IMR-90 (cell line): ENCODE results near the gene ZNF780B. TPM values are rescaled to one million over a fixed set of nuclear protein-coding genes. Genes with fewer than 3 reads are reported as not detected.

ENCODE experiments used
- ATAC-seq: fragments of 200-7000 bp; cut with Tn5 transposase; 2 replicates; pipeline ENCODE4 v1.9.1; 2020; ENCODE audit warnings: low read depth, mild to moderate bottlenecking, moderate library complexity
- BruUV-seq: library from RNA; stranded (reverse); fragments of 400-500 nt; replicated peaks from 2 replicates; lab custom pipeline; 2021; lab: Mats Ljungman, UMichigan
- CTCF ChIA-PET: fragments of 300-600 bp; formaldehyde crosslinking; extraction: SDS; loops from one replicate; lab custom pipeline; 2021; ENCODE audit warnings: antibody characterized with exemption; lab: Yijun Ruan, JAX
- POLR2A ChIA-PET: fragments of 300-600 bp; sonication (Branson Sonifier 250); formaldehyde crosslinking; loops from one replicate; lab custom pipeline; 2022; ENCODE audit warnings: antibody characterized with exemption; ENCODE audit not compliant: unreplicated experiment; lab: Charles Lee
- DNase-seq: peaks from one replicate; pipeline ENCODE4 v3.0.0; 2013
- H2AFZ ChIP-seq: replicated peaks from 2 replicates; pipeline ENCODE3; 2013; ENCODE audit warnings: low read length, mild to moderate bottlenecking; ENCODE audit not compliant: poor library complexity
- H2AK5ac ChIP-seq: 2 replicates; pipeline ENCODE4 v1.6.1; 2013; ENCODE audit warnings: low read depth, low read length, inconsistent platforms
- H2AK9ac ChIP-seq: replicated peaks from 2 replicates; pipeline ENCODE3; 2013; ENCODE audit warnings: mild to moderate bottlenecking, low read depth, low read length, moderate library complexity; ENCODE audit not compliant: poor library complexity
- H2BK120ac ChIP-seq: 2 replicates; pipeline ENCODE4 v1.6.1; 2013; ENCODE audit warnings: low read depth, low read length, inconsistent platforms
- H2BK15ac ChIP-seq: 3 replicates; pipeline ENCODE4 v1.6.1; 2013; ENCODE audit warnings: low read depth, low read length, inconsistent platforms
- H2BK20ac ChIP-seq: 2 replicates; pipeline ENCODE4 v1.6.1; 2013; ENCODE audit warnings: low read depth, mild to moderate bottlenecking, inconsistent platforms, low read length, moderate library complexity
- H2BK5ac ChIP-seq: 2 replicates; pipeline ENCODE4 v1.6.1; 2013; ENCODE audit warnings: mild to moderate bottlenecking, low read depth, low read length, inconsistent platforms; ENCODE audit not compliant: poor library complexity, severe bottlenecking
- H3K14ac ChIP-seq: replicated peaks from 2 replicates; pipeline ENCODE4 v1.6.1; 2013; ENCODE audit warnings: low read depth, low read length, inconsistent platforms
- H3K18ac ChIP-seq: 2 replicates; pipeline ENCODE4 v1.6.1; 2013; ENCODE audit warnings: low read depth, low read length, control low read depth
- H3K23ac ChIP-seq: 2 replicates; pipeline ENCODE4 v1.6.1; 2013; ENCODE audit warnings: low read depth, low read length, inconsistent platforms
- H3K27ac ChIP-seq: 2 replicates; pipeline ENCODE4 v1.5.1; 2013; ENCODE audit warnings: mild to moderate bottlenecking, control low read depth, low read length; ENCODE audit not compliant: insufficient read depth
- H3K27me3 ChIP-seq: 2 replicates; pipeline ENCODE4 v1.6.1; 2013; ENCODE audit warnings: low read length; ENCODE audit not compliant: control insufficient read depth, insufficient read depth
- H3K36me3 ChIP-seq: 2 replicates; pipeline ENCODE4 v1.6.1; 2013; ENCODE audit warnings: low read length, mixed read lengths; ENCODE audit not compliant: control insufficient read depth, insufficient read depth
- H3K4ac ChIP-seq: 2 replicates; pipeline ENCODE4 v1.6.1; 2013; ENCODE audit warnings: low read depth, low read length, inconsistent platforms
- H3K4me1 ChIP-seq: 2 replicates; pipeline ENCODE4 v1.6.1; 2013; ENCODE audit warnings: low read length, mixed read lengths; ENCODE audit not compliant: control insufficient read depth, insufficient read depth
- H3K4me2 ChIP-seq: 2 replicates; pipeline ENCODE4 v1.6.1; 2013; ENCODE audit warnings: low read depth, mild to moderate bottlenecking, control low read depth, low read length, moderate library complexity
- H3K4me3 ChIP-seq: 2 replicates; pipeline ENCODE4 v1.5.1; 2013; ENCODE audit warnings: low read depth, mild to moderate bottlenecking, control low read depth, low read length, moderate library complexity; ENCODE audit not compliant: insufficient read depth
- H3K56ac ChIP-seq: 2 replicates; pipeline ENCODE4 v1.6.1; 2013; ENCODE audit warnings: low read length, inconsistent platforms; ENCODE audit not compliant: insufficient read depth; ENCODE audit errors: extremely low read depth
- H3K79me1 ChIP-seq, 2 experiments: 2 replicates each; pipeline ENCODE4 v1.6.1; 2013; ENCODE audit warnings: low read length in 2 of 2, inconsistent platforms in 1 of 2, low read depth in 1 of 2
- H3K9ac ChIP-seq: 2 replicates; pipeline ENCODE4 v1.6.1; 2013; ENCODE audit warnings: low read depth, low read length, control low read depth
- H3K9me1 ChIP-seq: 2 replicates; pipeline ENCODE4 v1.6.1; 2013; ENCODE audit warnings: low read length, inconsistent platforms; ENCODE audit not compliant: insufficient read depth
- H3K9me3 ChIP-seq: 2 replicates; pipeline ENCODE4 v1.6.1; 2013; ENCODE audit warnings: low read length; ENCODE audit not compliant: control insufficient read depth, insufficient read depth
- H4K20me1 ChIP-seq: 2 replicates; pipeline ENCODE4 v1.6.1; 2013; ENCODE audit warnings: low read length, inconsistent platforms; ENCODE audit not compliant: insufficient read depth
- H4K5ac ChIP-seq: 2 replicates; pipeline ENCODE4 v1.6.1; 2013; ENCODE audit warnings: mild to moderate bottlenecking, low read depth, low read length, control low read depth
- H4K8ac ChIP-seq, 2 experiments: 2 replicates each; pipeline ENCODE4 v1.6.1; 2013; ENCODE audit warnings: low read depth in 2 of 2, low read length in 2 of 2, control low read depth in 1 of 2, inconsistent platforms in 1 of 2
- H4K91ac ChIP-seq: 2 replicates; pipeline ENCODE4 v1.6.1; 2013; ENCODE audit warnings: low read depth, low read length, inconsistent platforms; ENCODE audit not compliant: insufficient read depth
- RAD21 ChIP-seq: IDR thresholded peaks from 2 replicates; pipeline ENCODE4 v1.6.1; 2012; ENCODE audit warnings: low read length, improper control_type of control experiment
- WGBS, 2 experiments: methylation state at CpG; one replicate each; pipeline versions ENCODE4 v1.1.5 to v1.1.7; 2013; ENCODE audit warnings: missing lambda C conversion rate in 2 of 2; ENCODE audit not compliant: insufficient read length in 1 of 2; ENCODE audit errors: extremely low coverage in 2 of 2; 5-methylcytosine and 5-hydroxymethylcytosine counted together
- dilution Hi-C: fragments of 300-500 bp; cut with HindIII; formaldehyde crosslinking; loops from one replicate; pipeline ENCODE4 v1.14.3; 2018; ENCODE audit warnings: low sequenced_read_pairs; ENCODE audit not compliant: unreplicated experiment
- in situ Hi-C: fragments of 300-500 bp; cut with MboI; formaldehyde crosslinking; loops from 3 replicates; pipeline ENCODE4 v1.14.3; 2019; ENCODE audit warnings: low sequenced_read_pairs, inconsistent platforms, mixed read lengths
- intact Hi-C: fragments of 100-400 bp; cut with micrococcal nuclease; formaldehyde crosslinking; loops from 2 replicates; pipeline ENCODE4 v1.10.0; 2022
- polyA plus RNA-seq, 3 experiments: library from polyadenylated mRNA; depleted of rRNA; stranded (reverse); fragments of >200 nt; gene quantifications; 2 replicates each; pipeline ENCODE4 v1.2.3, GENCODE V29; 2012; ENCODE audit warnings: low replicate concordance in 1 of 3
- total RNA-seq: library from RNA; depleted of rRNA; stranded (reverse); fragments of >200 nt; gene quantifications from 2 replicates; pipeline ENCODE4 v1.2.3, GENCODE V29; 2012

Gene ZNF780B
- total and polyA plus RNA-seq, 2 of the 4 experiments (the other 2 are of a cell fraction) = 3.7 to 19.9 TPM

- 20% methylated on average over 1 of the region's 3 CpGs; no CpG with 5 or more reads in 1 of the 2 experiments for WGBS, 2 experiments
- Histone ChIP-seq H3K36me3 (no peaks in the 10 kb centered on the region), H3K23ac (no peak overlapping the region), H3K4me2 (no peak overlapping the region), H3K9me1 (no peaks in the 10 kb centered on the region), H2AK5ac (no peak overlapping the region), H3K4me1 (no peaks in the 10 kb centered on the region), H4K5ac (no peak overlapping the region), H3K9me3 (peaks cover 45% of the 10 kb centered on the region), H3K56ac (no peak overlapping the region), H4K91ac (no peak overlapping the region), H3K4ac (no peak overlapping the region), H2AFZ (no peak overlapping the region), H3K79me1 (no peaks in the 10 kb centered on the region), H3K27me3 (no peaks in the 10 kb centered on the region), H2BK15ac (no peak overlapping the region), H2BK20ac (no peak overlapping the region), H2BK120ac (no peak overlapping the region), H2BK5ac (no peak overlapping the region), H4K8ac (no peak overlapping the region), H3K9ac (no peak overlapping the region), H3K18ac (no peak overlapping the region), H3K4me3 (no peak overlapping the region), H4K20me1 (no peaks in the 10 kb centered on the region), H3K14ac (no peak overlapping the region), H2AK9ac (no peak overlapping the region), H3K27ac (no peak overlapping the region)
- POLR2A ChIA-PET = no interaction called here
- intact Hi-C loops (no loop called here), dilution Hi-C loops (no loop called here), in situ Hi-C loops (no loop called here)
- DNase-seq = no peak
- no TSS peak for BruUV-seq
- no peak for TF ChIP-seq RAD21
- CTCF ChIA-PET = no interaction called here
- ATAC-seq = no peak
Observed at GRCh38 chr19:40023969-40024368, 32.1 kb downstream of the ZNF780B start.
